ENCODE data around the gene GRIK3. TPM values are rescaled to one million over a fixed set of nuclear protein-coding genes. Genes with fewer than 3 reads are reported as not detected.

GRIK3 gene
- total and polyA plus RNA-seq, 2 of the 8 experiments (the other 6 are each of a cell fraction or from before 2014, with no cell fraction given): 2.1 to 3.4 TPM

- TF ChIP-seq JUND (IDR thresholded peaks at IDR 0.05; ENCODE audit: low read length): no peak
- no peak for TF ChIP-seq CBX8 (IDR thresholded peaks at IDR 0.05; ENCODE audit: borderline replicate concordance, low read depth, low read length)
- TF ChIP-seq SP1 (IDR thresholded peaks at IDR 0.05; ENCODE audit: low read depth, low read length): no peak
- TF ChIP-seq USF2 (IDR thresholded peaks at IDR 0.05; ENCODE audit: low read length): no peak
- no peak for TF ChIP-seq SIX5 (IDR thresholded peaks at IDR 0.05; ENCODE audit: low read depth, low read length)
- no peak for TF ChIP-seq KDM4A (IDR thresholded peaks at IDR 0.05; ENCODE audit: low read depth, low read length, severe bottlenecking)
- TF ChIP-seq CREB1 (IDR thresholded peaks at IDR 0.05): no peak
Observed at GRCh38 chr1:37055631-37056030, 21.3 kb upstream of the GRIK3 start (continued).
